Measurements from ENCODE around the gene TLL1. TPM values are rescaled to one million over a fixed set of nuclear protein-coding genes. Genes with fewer than 3 reads are reported as not detected.

Gene TLL1
- total RNA-seq, 2 donors from 2014 or later = 1.9 to 2.4 TPM

- intact Hi-C loops (cut with DNase I, micrococcal nuclease) = no loop called here
- no peak for DNase-seq
- ATAC-seq = no peak
Measured at GRCh38 chr4:165964591-165964990, 91.6 kb downstream of the TLL1 start.

- intact Hi-C loops (cut with DNase I, micrococcal nuclease) = no loop called here
Measured at GRCh38 chr4:165965503-165965902, 92.5 kb downstream of the TLL1 start.

GRCh38 chr4:165966833-165967232 lies 93.8 kb downstream of the TLL1 start:
- no peak for ATAC-seq
- intact Hi-C loops (cut with DNase I, micrococcal nuclease) = no loop called here
- DNase-seq = no peak

More at GRCh38 chr4:165965503-165965902, 92.5 kb downstream of the TLL1 start:
- DNase-seq = no peak
- no peak for ATAC-seq

- DNase-seq (no peak), ATAC-seq (no peak)
- intact Hi-C loops (cut with DNase I, micrococcal nuclease) = no loop called here
Measured at GRCh38 chr4:165967486-165967885, 94.4 kb downstream of the TLL1 start.

- intact Hi-C loops (cut with DNase I, micrococcal nuclease) = no loop called here
- no peak for ATAC-seq
- DNase-seq = no peak
Measured at GRCh38 chr4:165970703-165971420, 97.8 kb downstream of the TLL1 start.

GRCh38 chr4:165971446-165971845 lies 98.4 kb downstream of the TLL1 start:
- no peak for ATAC-seq
- intact Hi-C loops (cut with DNase I, micrococcal nuclease) = no loop called here
- DNase-seq = no peak

- intact Hi-C loops (cut with DNase I, micrococcal nuclease) = no loop called here
- DNase-seq (no peak), ATAC-seq (no peak)
Measured at GRCh38 chr4:165971933-165972332, 98.9 kb downstream of the TLL1 start.

GRCh38 chr4:165972747-165973146 lies 99.7 kb downstream of the TLL1 start:
- DNase-seq (no peak), ATAC-seq (no peak)
- intact Hi-C loops (cut with DNase I, micrococcal nuclease) = no loop called here

GRCh38 chr4:165982934-165983333 lies 109.9 kb downstream of the TLL1 start:
- DNase-seq = no peak
- ATAC-seq = no peak
- intact Hi-C loops (cut with DNase I, micrococcal nuclease) = no loop called here

GRCh38 chr4:165986956-165987698 lies 114.1 kb downstream of the TLL1 start:
- intact Hi-C loops (cut with DNase I, micrococcal nuclease) = no loop called here
- ATAC-seq (no peak), DNase-seq (no peak)

GRCh38 chr4:165991325-165992180 lies 118.5 kb downstream of the TLL1 start:
- ATAC-seq (no peak), DNase-seq (no peak)
- intact Hi-C loops (cut with DNase I, micrococcal nuclease) = no loop called here

GRCh38 chr4:165992283-165992682 lies 119.2 kb downstream of the TLL1 start:
- intact Hi-C loops (cut with DNase I, micrococcal nuclease) = no loop called here
- DNase-seq (no peak), ATAC-seq (no peak)

- no peak for ATAC-seq
- intact Hi-C loops (cut with DNase I, micrococcal nuclease) = no loop called here
- DNase-seq = no peak
Measured at GRCh38 chr4:165994701-165995100, 121.7 kb downstream of the TLL1 start.

GRCh38 chr4:166003811-166004210 lies 130.8 kb downstream of the TLL1 start:
- DNase-seq = no peak
- ATAC-seq = no peak
- intact Hi-C loops (cut with DNase I, micrococcal nuclease) = no loop called here

- ATAC-seq = no peak
- DNase-seq = no peak
- intact Hi-C loops (cut with DNase I, micrococcal nuclease) = no loop called here
Measured at GRCh38 chr4:166006217-166006616, 133.2 kb downstream of the TLL1 start.

GRCh38 chr4:166008510-166008909 lies 135.5 kb downstream of the TLL1 start:
- intact Hi-C loops (cut with DNase I, micrococcal nuclease) = no loop called here
- DNase-seq (no peak), ATAC-seq (no peak)

GRCh38 chr4:166012129-166013030 lies 139.3 kb downstream of the TLL1 start:
- DNase-seq (no peak), ATAC-seq (no peak)
- intact Hi-C loops (cut with DNase I, micrococcal nuclease) = no loop called here

GRCh38 chr4:166014411-166014810 lies 141.4 kb downstream of the TLL1 start:
- ATAC-seq = peak; percentile 83
- no peak for DNase-seq
- intact Hi-C loops (cut with DNase I, micrococcal nuclease) = no loop called here

- intact Hi-C loops (cut with DNase I, micrococcal nuclease) = no loop called here
- DNase-seq = no peak
Measured at GRCh38 chr4:166017804-166018203, 144.8 kb downstream of the TLL1 start.

More at GRCh38 chr4:166017804-166018203, 144.8 kb downstream of the TLL1 start:
- no peak for ATAC-seq
